Uterus (tissue), 4 donors: ENCODE measurements around the gene CXorf58. TPM values are rescaled to one million over a fixed set of nuclear protein-coding genes. Genes with fewer than 3 reads are reported as not detected.
"Not testable (repeated sequence)": the region's sequence is repeated elsewhere in the genome, so short reads cannot be mapped to it uniquely, and the experiment has no call there.

Experiments used
- DNase-seq, 2 donors: peaks; one replicate each; pipeline ENCODE4 v3.0.0-alpha.2; 2019 to 2020
- H3K27ac ChIP-seq, 2 donors: fragments of 200-600 bp; sonication (generic); 1 replicate in 1 of 2; 2 replicates in 1 of 2; pipeline ENCODE4 v1.5.1; 2016 to 2018
- H3K27me3 ChIP-seq, 2 donors: fragments of 200-600 bp; sonication (generic); one replicate each; pipeline ENCODE4 v1.5.1; 2018 to 2019; ENCODE audit warnings: control low read depth in 1 of 2
- H3K36me3 ChIP-seq, 2 donors: fragments of 200-600 bp; sonication (generic); one replicate each; pipeline ENCODE4 v1.5.1; 2019; ENCODE audit warnings: control low read depth in 1 of 2
- H3K4me1 ChIP-seq, 2 donors: fragments of 200-600 bp; sonication (generic); one replicate each; pipeline ENCODE4 v1.5.1; 2018 to 2019; ENCODE audit warnings: control low read depth in 1 of 2
- H3K4me3 ChIP-seq, 2 donors: fragments of 200-600 bp; sonication (generic); 1 replicate in 1 of 2; 2 replicates in 1 of 2; pipeline ENCODE4 v1.5.1; 2018 to 2019; ENCODE audit warnings: mild to moderate bottlenecking in 1 of 2
- H3K9me3 ChIP-seq, 2 donors: fragments of 200-600 bp; sonication (generic); one replicate each; pipeline ENCODE4 v1.5.1; 2019; ENCODE audit warnings: control low read depth in 1 of 2
- CTCF ChIP-seq, 4 experiments: fragments of 200-600 bp in 2 of 4; fragments of 450-650 bp in 2 of 4; sonication (generic) in 2 of 4; IDR thresholded peaks; one replicate each; pipeline ENCODE4 v1.5.1; 2016 to 2019; ENCODE audit warnings: antibody characterized with exemption in 4 of 4, mild to moderate bottlenecking in 2 of 4, moderate library complexity in 1 of 4
- POLR2A ChIP-seq, 2 donors: fragments of 450-650 bp; IDR thresholded peaks; one replicate each; pipeline ENCODE4 v1.6.1; 2016; ENCODE audit warnings: antibody characterized with exemption in 2 of 2, mild to moderate bottlenecking in 1 of 2, moderate library complexity in 1 of 2
- intact Hi-C: fragments of 100-400 bp; cut with DNase I; formaldehyde crosslinking; loops from one replicate; pipeline ENCODE4 v1.15.1; 2023; ENCODE audit warnings: low total_unique reads
- total RNA-seq, 4 donors: library from RNA; depleted of rRNA in 3 of 4; stranded (reverse); fragments of >200 nt in 3 of 4; gene quantifications; one replicate each; pipeline versions ENCODE4 v1.1.0 to v1.2.4, GENCODE V29; 2014 to 2023
- donor health status: DM: yes; HTN: yes; CAD: no.

Gene CXorf58
- total RNA-seq, 4 donors from 2014 or later = 0.14 to 0.29 TPM; not detected in 2

- no peak overlapping the region for H3K4me3 ChIP-seq
- no peaks in the 10 kb centered on the region for H3K4me1 ChIP-seq
- no peaks in the 10 kb centered on the region for H3K27me3 ChIP-seq
- TF ChIP-seq POLR2A (IDR thresholded peaks at IDR 0.05) = no peak
- TF ChIP-seq CTCF (IDR thresholded peaks at IDR 0.05) = no peak
- DNase-seq = no peak
- intact Hi-C loops = no loop called here
- H3K27ac ChIP-seq = no peak overlapping the region
- no peaks in the 10 kb centered on the region for H3K36me3 ChIP-seq
- no peaks in the 10 kb centered on the region for H3K9me3 ChIP-seq
Measured at GRCh38 chrX:23890933-23891332, 16.9 kb upstream of the CXorf58 start.

- intact Hi-C loops, H3K36me3 ChIP-seq, H3K27me3 ChIP-seq, H3K4me3 ChIP-seq, DNase-seq, H3K27ac ChIP-seq, H3K4me1 ChIP-seq, H3K9me3 ChIP-seq: not testable (repeated sequence)
Measured at GRCh38 chrX:23894993-23895392, 12.8 kb upstream of the CXorf58 start.

DNA sequence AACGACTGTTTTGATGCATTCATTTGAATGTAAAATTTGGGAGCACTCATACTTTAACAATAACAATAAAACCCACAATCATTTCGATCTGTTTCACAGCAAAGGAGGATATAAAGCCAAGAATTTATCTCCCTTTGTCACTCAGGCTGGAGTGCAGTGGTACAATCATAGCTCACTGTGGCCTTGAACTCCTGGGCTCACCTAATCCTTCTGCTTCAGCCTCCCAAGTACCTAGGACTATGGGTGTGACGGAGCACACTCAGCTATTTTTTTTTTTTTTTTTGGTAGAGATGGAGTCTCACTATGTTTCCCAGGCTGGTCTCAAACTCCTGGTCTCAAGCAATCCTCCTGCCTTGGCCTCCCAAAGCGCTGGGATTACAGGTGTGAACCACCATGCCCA is 11.3 kb upstream of the CXorf58 start:
- H3K4me3 ChIP-seq, H3K36me3 ChIP-seq, H3K9me3 ChIP-seq, H3K27me3 ChIP-seq, H3K4me1 ChIP-seq, intact Hi-C loops, DNase-seq: not testable (repeated sequence)
- H3K27ac ChIP-seq = peak overlapping the region in 1 of 2 donors; percentile 45

- peak overlapping the region; percentile 28 to 45 for H3K27ac ChIP-seq
- TF ChIP-seq CTCF (IDR thresholded peaks at IDR 0.05) (no peak), POLR2A (IDR thresholded peaks at IDR 0.05) (no peak)
- H3K36me3 ChIP-seq = no peaks in the 10 kb centered on the region
- no peaks in the 10 kb centered on the region for H3K4me1 ChIP-seq
- H3K9me3 ChIP-seq = no peaks in the 10 kb centered on the region
- intact Hi-C loops = no loop called here
- DNase-seq = no peak
- H3K27me3 ChIP-seq = no peaks in the 10 kb centered on the region
- no peak overlapping the region for H3K4me3 ChIP-seq
Measured at GRCh38 chrX:23896981-23897380, 10.8 kb upstream of the CXorf58 start.

DNA sequence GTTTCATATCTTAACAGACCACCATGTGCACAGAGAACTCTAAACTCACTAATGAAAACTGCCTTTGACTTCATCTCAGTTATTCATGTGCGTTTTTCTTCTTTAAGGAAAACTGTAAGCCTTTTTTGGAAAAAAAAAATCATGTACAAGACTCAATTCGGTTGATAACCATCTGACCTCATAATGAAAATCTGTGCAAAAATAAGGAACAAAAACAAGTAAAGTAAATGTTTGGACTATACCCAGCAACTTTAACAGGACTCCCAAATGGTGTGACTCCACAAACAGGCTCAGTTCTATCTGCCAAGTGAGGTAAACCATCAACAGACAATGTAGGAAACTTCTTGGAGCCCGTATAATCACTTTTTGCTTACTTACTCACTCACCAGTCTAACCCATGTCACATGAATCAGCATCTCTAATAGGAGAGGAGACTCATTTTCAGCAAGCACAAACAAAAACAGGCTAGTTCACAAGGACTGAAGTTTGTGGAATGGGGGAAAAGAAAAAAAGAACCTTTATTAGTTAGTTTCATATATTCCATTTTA is 9.3 kb upstream of the CXorf58 start:
- H3K4me1 ChIP-seq = no peaks in the 10 kb centered on the region
- TF ChIP-seq POLR2A (IDR thresholded peaks at IDR 0.05) = no peak
- TF ChIP-seq CTCF (IDR thresholded peaks at IDR 0.05) = no peak
- H3K27me3 ChIP-seq = no peaks in the 10 kb centered on the region
- DNase-seq = no peak
- peak overlapping the region; percentile 30 to 31 for H3K27ac ChIP-seq
- H3K4me3 ChIP-seq = no peak overlapping the region
- no peaks in the 10 kb centered on the region for H3K36me3 ChIP-seq
- intact Hi-C loops = no loop called here
- H3K9me3 ChIP-seq = no peaks in the 10 kb centered on the region

DNA sequence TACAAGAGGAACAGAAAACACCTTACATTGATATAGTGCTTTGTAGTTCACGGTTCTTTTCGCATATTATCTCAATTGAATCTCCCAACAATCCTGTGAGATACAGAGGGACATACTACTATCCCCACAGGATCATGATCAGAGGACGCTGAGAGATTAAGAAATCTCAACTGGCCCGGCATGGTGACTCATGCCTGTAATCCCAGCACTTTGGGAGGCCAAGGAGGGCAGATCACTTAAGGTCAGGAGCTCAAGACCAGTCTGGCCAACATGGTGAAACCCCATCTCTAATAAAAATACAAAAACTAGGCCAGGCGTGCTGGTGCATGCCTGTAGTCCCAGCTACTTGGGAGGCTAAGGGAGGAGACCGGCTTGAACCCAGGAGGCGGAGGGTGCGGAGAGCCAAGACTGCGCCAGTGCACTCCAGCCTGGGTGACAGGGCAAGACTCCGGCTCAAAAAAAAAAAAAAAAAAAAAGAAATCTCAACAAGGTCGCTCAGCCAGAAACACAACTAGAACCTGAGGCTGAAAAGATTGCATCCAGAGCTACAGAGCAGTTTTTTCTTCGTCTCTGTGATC is 7.5 kb upstream of the CXorf58 start:
- TF ChIP-seq POLR2A (IDR thresholded peaks at IDR 0.05) (no peak), CTCF (IDR thresholded peaks at IDR 0.05) (no peak)
- Histone ChIP-seq H3K27me3 (no peaks in the 10 kb centered on the region), H3K27ac (peak overlapping the region; percentile 9 to 85), H3K4me1 (no peaks in the 10 kb centered on the region), H3K9me3 (no peaks in the 10 kb centered on the region), H3K4me3 (no peak overlapping the region), H3K36me3 (no peaks in the 10 kb centered on the region)
- DNase-seq = no peak
- intact Hi-C loops = loop anchor here (5.0 kb wide), 2 partner anchors 118 to 208 kb away; partner anchors contain the start of gene SAT1
